BLaER1 treated with 17β-estradiol and CSF1 and Interleukin-3, amounts not matched to agents 10 nM and 100 nM (cell line): ENCODE results near the gene KCTD10.
A peak's percentile ranks its signal among the peaks of the same experiment; 100 is the strongest.

Experiments used
- H3K27ac ChIP-seq, 11 experiments: shearing (Covaris generic); formaldehyde crosslinking; 2 replicates each; pipeline ENCODE4 v1.8.1; 2022
- H3K27me3 ChIP-seq, 11 experiments: shearing (Covaris generic); formaldehyde crosslinking; 2 replicates each; pipeline ENCODE4 v1.8.1; 2022
- H3K36me3 ChIP-seq, 11 experiments: shearing (Covaris generic); formaldehyde crosslinking; 2 replicates each; pipeline ENCODE4 v1.8.1; 2022
- H3K4me1 ChIP-seq, 10 experiments: shearing (Covaris generic); formaldehyde crosslinking; 2 replicates each; pipeline ENCODE4 v1.8.1; 2022
- H3K4me2 ChIP-seq, 11 experiments: shearing (Covaris generic); formaldehyde crosslinking; 2 replicates each; pipeline ENCODE4 v1.8.1; 2022
- H3K4me3 ChIP-seq, 10 experiments: shearing (Covaris generic); formaldehyde crosslinking; 2 replicates each; pipeline ENCODE4 v1.8.1; 2022
- H3K9ac ChIP-seq, 11 experiments: shearing (Covaris generic); formaldehyde crosslinking; 2 replicates each; pipeline ENCODE4 v1.8.1; 2022
- H3K9me3 ChIP-seq, 11 experiments: shearing (Covaris generic); formaldehyde crosslinking; replicated peaks in 1 of 11; 2 replicates each; pipeline ENCODE4 v1.8.1; 2022
- H4K20me1 ChIP-seq, 11 experiments: shearing (Covaris generic); formaldehyde crosslinking; 2 replicates each; pipeline ENCODE4 v1.8.1; 2022
- Cebpa-rat ChIP-seq, 11 experiments: shearing (Covaris generic); IDR thresholded peaks; 2 replicates each; pipeline ENCODE4 v1.8.1; 2022

KCTD10 gene

DNA sequence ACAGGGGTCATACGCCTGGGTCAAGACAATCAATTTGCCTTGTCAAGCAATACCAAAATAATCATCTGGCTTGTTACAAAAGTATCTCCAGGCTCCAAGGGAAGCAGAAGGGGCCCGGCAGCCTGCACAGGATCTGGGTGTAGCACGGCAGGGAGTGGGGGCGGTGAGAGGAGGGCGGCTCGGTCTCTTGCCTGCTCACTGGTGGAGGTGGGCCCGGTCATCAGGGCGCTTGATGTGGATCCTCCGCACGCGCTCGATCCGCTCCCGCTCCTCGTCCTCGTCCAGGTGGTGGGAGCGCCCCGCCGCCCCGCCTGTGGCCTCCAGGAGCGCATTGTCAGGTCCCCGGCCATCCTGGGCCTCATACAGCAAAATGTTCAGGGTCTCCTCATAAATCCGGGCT lies 25.7 kb downstream of the KCTD10 start:
- Histone ChIP-seq H3K9ac (no peak overlapping the region), H3K27me3 (no peaks in the 10 kb centered on the region), H3K4me3 (no peak overlapping the region), H4K20me1 (peaks cover 0 to 94% (median 33%) of the 10 kb centered on the region in 11 experiments; a peak in 16 of 22 replicates), H3K4me2 (no peak overlapping the region), H3K4me1 (peaks cover 0 to 12% (median 4%) of the 10 kb centered on the region in 10 experiments; a peak in 9 of 20 replicates), H3K36me3 (peaks cover 96 to 100% (median 100%) of the 10 kb centered on the region in 11 experiments), H3K27ac (no peak overlapping the region), H3K9me3 (no peaks in the 10 kb centered on the region)
- TF ChIP-seq Cebpa-rat (IDR thresholded peaks at IDR 0.05), result no peak

DNA sequence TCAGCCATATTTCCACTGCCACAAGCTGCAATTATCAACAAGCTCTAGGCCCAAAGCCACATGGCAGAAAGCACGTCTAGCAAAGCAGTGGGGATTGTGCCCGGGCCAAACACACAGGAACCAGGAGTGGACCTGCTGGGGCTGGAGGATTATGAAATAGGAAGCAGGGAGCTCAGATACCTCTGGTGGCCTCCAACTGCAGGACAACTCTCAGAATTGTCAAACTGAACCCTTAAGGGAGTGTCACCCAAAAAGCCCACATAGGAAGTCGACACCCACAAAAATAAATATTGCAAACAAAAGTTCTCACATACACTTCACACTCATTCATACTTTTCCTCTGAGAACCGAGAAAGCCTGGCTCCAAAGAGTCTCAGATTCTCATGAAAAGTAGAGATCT lies 26.1 kb downstream of the KCTD10 start:
- no peak overlapping the region for H3K4me2 ChIP-seq
- no peak for TF ChIP-seq Cebpa-rat (IDR thresholded peaks at IDR 0.05)
- H3K36me3 ChIP-seq, result peaks cover 92 to 100% (median 99%) of the 10 kb centered on the region in 11 experiments

DNA sequence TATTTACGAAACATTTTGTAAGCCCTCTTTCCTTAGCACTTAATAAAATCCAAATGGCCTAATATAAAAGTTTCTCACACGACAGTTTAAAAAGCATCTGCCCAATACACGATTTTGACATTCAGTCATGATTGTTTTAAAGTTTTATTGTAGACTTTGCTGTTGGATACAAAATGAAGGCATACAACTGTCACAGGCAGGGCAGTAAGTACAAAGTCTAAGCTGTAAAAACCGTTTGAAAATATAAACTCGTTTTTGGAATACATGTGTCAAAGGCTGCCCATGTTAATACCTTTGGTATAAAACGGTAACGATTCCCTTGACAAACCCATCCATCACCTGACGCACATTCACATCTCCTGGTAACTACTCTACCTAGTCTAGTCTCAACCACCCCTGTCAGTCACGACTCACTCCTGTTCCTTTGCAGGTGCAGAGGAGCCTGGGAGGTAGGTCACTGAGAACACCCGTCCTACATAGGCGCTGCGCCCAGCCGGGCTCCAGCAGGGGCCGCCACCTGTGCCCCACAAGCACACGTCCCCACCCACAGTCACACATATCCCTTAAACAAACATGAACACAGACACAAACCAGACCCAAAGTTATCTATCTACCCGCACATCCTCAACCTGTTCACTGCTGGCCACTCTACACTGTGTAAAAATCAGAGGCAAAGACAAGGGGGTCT lies 27.1 kb downstream of the KCTD10 start:
- no peak for TF ChIP-seq Cebpa-rat (IDR thresholded peaks at IDR 0.05)
- H3K4me1 ChIP-seq, result peaks cover 0 to 12% (median 4%) of the 10 kb centered on the region in 10 experiments; a peak in 9 of 20 replicates
- H4K20me1 ChIP-seq, result peaks cover 0 to 80% (median 30%) of the 10 kb centered on the region in 11 experiments; a peak in 16 of 22 replicates
- no peaks in the 10 kb centered on the region for H3K27me3 ChIP-seq
- H3K4me2 ChIP-seq, result no peak overlapping the region
- H3K9ac ChIP-seq, result no peak overlapping the region
- peaks cover 82 to 100% (median 99%) of the 10 kb centered on the region in 11 experiments for H3K36me3 ChIP-seq
- H3K27ac ChIP-seq, result no peak overlapping the region
- H3K9me3 ChIP-seq, result no peaks in the 10 kb centered on the region
- H3K4me3 ChIP-seq, result no peak overlapping the region

More for the DNA sequence above, 26.1 kb downstream of the KCTD10 start:
- Histone ChIP-seq H4K20me1 (peaks cover 0 to 89% (median 30%) of the 10 kb centered on the region in 11 experiments; a peak in 16 of 22 replicates), H3K27me3 (no peaks in the 10 kb centered on the region), H3K4me3 (no peak overlapping the region), H3K27ac (no peak overlapping the region), H3K9me3 (no peaks in the 10 kb centered on the region), H3K4me1 (peaks cover 0 to 12% (median 4%) of the 10 kb centered on the region in 10 experiments; a peak in 9 of 20 replicates), H3K9ac (no peak overlapping the region)

DNA sequence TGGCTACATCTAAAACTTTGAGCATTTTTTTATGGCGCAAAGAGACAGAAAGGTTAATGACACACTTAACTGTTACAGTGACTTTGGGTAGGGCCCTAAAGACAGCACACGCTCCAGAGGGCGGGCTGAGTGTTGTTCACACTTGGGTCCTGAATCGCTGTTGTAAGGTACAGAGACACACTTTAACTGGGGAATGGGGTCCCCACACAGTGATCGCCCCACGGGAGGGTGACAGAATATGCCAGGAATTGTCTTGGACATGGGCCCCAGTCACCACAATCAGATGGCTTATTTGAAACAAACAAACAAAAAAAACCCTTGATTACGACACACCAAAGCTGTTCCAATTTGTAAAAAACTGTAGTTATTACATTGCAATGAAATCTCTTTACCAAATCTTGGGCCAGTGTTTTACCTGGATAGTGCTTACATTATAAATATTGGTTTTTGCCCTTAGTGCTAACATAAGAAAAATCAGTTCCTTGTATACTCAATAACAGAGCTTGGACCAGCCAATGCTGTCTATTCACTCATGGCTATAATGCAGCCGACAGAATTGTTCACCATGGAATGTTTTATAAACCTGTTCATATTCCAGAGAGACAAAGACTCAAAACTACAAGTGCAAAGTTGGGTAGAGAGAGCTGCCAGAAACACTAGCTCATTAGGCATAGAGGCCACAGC lies 28.3 kb downstream of the KCTD10 start:
- Histone ChIP-seq H3K9ac (no peak overlapping the region), H3K4me1 (peaks cover 0 to 12% (median 4%) of the 10 kb centered on the region in 10 experiments; a peak in 9 of 20 replicates), H3K36me3 (peaks cover 70 to 100% (median 92%) of the 10 kb centered on the region in 11 experiments), H3K27me3 (no peaks in the 10 kb centered on the region), H3K9me3 (no peaks in the 10 kb centered on the region), H4K20me1 (peaks cover 0 to 69% (median 30%) of the 10 kb centered on the region in 11 experiments; a peak in 15 of 22 replicates), H3K4me3 (no peak overlapping the region), H3K4me2 (no peak overlapping the region), H3K27ac (no peak overlapping the region)
- no peak for TF ChIP-seq Cebpa-rat (IDR thresholded peaks at IDR 0.05)

DNA sequence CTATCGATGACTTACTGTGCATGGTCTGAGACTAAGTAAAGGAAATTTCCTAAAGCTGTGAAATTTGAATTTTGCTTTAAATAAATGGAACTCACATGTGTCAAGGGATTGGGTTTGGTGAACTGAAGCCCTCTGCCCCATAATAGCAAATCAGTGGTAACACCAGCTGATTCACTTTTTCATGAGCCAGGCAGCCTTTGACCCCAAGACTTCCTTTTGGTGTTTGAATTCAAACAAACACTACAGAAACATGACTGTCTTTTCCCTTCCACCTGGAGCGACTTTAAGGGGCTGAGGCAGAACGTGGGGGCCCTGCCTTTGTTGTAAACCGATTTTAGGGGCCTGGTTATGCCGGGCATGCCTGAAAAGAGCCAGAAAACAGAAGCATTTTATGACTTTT lies 28.8 kb downstream of the KCTD10 start:
- Histone ChIP-seq H3K27ac (no peak overlapping the region), H3K4me1 (peaks cover 0 to 12% (median 4%) of the 10 kb centered on the region in 10 experiments; a peak in 9 of 20 replicates), H3K9me3 (no peaks in the 10 kb centered on the region), H3K9ac (no peak overlapping the region), H3K27me3 (no peaks in the 10 kb centered on the region), H3K4me3 (no peak overlapping the region), H3K4me2 (no peak overlapping the region), H3K36me3 (peaks cover 65 to 100% (median 86%) of the 10 kb centered on the region in 11 experiments), H4K20me1 (peaks cover 0 to 63% (median 28%) of the 10 kb centered on the region in 11 experiments; a peak in 14 of 22 replicates)
- no peak for TF ChIP-seq Cebpa-rat (IDR thresholded peaks at IDR 0.05)

- Histone ChIP-seq H3K9ac (no peak overlapping the region), H3K4me2 (peak overlapping the region in 3 of 11 experiments; percentile 17 to 24 (median 18); a peak in 1 of 22 replicates), H3K27me3 (no peaks in the 10 kb centered on the region), H4K20me1 (peaks cover 0 to 55% (median 24%) of the 10 kb centered on the region in 11 experiments; a peak in 14 of 22 replicates), H3K36me3 (peaks cover 57 to 92% (median 78%) of the 10 kb centered on the region in 11 experiments), H3K4me3 (no peak overlapping the region), H3K27ac (no peak overlapping the region), H3K9me3 (no peaks in the 10 kb centered on the region), H3K4me1 (peaks cover 0 to 12% (median 4%) of the 10 kb centered on the region in 10 experiments; a peak in 9 of 20 replicates)
- no peak for TF ChIP-seq Cebpa-rat (IDR thresholded peaks at IDR 0.05)
These were observed 29.6 kb downstream of the KCTD10 start for GRCh38 chr12:109447482-109447881.

DNA sequence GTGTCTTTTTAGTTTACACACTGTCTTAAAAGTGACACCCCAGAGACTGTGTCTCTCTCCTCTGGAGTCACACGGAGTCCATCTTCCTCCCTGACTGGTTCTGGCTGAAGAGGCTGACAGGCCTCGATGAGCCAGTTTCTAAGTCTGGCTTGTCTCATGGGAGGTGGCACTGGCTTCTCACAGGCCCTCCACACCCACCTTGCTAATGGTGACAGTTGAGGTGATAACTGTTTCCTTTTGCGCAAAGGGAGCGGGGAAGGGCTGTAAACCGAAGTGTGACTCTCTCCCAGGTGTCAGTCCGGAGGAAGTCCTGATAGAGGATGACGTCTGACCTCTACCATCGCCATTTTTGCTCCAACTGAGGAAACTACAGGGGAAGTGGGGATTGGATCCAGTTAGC lies 30.2 kb downstream of the KCTD10 start:
- H3K27me3 ChIP-seq, result no peaks in the 10 kb centered on the region
- TF ChIP-seq Cebpa-rat (IDR thresholded peaks at IDR 0.05), result no peak
- H3K4me2 ChIP-seq, result peak overlapping the region in 4 of 11 experiments; percentile 17 to 24 (median 20); a peak in 3 of 22 replicates
- H4K20me1 ChIP-seq, result peaks cover 0 to 50% (median 24%) of the 10 kb centered on the region in 11 experiments; a peak in 13 of 22 replicates
- H3K9me3 ChIP-seq, result no peaks in the 10 kb centered on the region
- peaks cover 0 to 12% (median 4%) of the 10 kb centered on the region in 10 experiments; a peak in 9 of 20 replicates for H3K4me1 ChIP-seq
- H3K9ac ChIP-seq, result no peak overlapping the region; a peak in 1 of 22 replicates
- H3K36me3 ChIP-seq, result peaks cover 51 to 86% (median 72%) of the 10 kb centered on the region in 11 experiments
- no peak overlapping the region for H3K27ac ChIP-seq
- no peak overlapping the region for H3K4me3 ChIP-seq

DNA sequence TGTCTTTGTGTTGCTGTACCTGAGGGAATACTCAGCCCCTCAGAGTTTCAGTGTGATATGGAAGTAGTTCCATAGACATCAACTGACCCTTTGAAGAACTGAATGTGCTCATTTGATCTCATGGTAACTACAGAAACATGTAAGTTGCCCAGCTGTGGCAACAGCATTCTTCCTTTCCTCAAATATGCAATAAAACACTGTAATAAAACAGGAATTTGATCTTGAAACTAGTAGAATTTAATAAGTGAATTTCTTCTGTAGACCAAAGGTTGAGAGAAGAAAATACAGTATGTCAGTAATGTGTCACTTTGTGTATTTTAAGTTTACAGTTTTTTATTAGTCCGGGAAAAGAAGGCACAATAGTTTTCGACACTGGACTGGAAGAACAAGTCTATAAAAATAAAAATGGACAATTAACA lies 31.9 kb downstream of the KCTD10 start:
- no peak overlapping the region for H3K27ac ChIP-seq
- H3K4me2 ChIP-seq, result no peak overlapping the region
- no peaks in the 10 kb centered on the region for H3K9me3 ChIP-seq
- no peak for TF ChIP-seq Cebpa-rat (IDR thresholded peaks at IDR 0.05)
- H3K9ac ChIP-seq, result no peak overlapping the region
- H3K36me3 ChIP-seq, result peaks cover 34 to 69% (median 55%) of the 10 kb centered on the region in 11 experiments
- H3K27me3 ChIP-seq, result no peaks in the 10 kb centered on the region
- H3K4me1 ChIP-seq, result peaks cover 0 to 12% (median 4%) of the 10 kb centered on the region in 10 experiments; a peak in 9 of 20 replicates
- no peak overlapping the region for H3K4me3 ChIP-seq
- peaks cover 0 to 35% (median 8%) of the 10 kb centered on the region in 11 experiments; a peak in 13 of 22 replicates for H4K20me1 ChIP-seq

DNA sequence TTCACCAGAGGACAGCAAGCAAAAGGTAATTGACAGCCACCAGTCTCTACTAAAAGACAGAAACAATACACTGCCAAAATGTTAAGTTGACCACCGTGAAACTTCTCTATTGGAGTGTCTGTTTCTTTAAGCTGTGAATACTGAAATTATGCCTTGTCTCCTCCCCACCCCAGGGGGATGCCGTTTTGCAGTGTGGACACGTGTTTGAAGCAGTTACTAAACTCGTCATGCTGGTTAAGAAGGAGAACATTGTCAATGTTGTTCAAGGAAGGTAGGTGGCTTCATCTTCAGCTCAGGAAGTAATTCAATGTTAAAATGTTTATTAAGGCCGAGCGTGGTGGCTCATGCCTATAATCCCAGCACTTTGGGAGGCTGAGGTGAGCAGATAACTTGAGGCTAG lies 32.8 kb downstream of the KCTD10 start:
- H3K27me3 ChIP-seq, result no peaks in the 10 kb centered on the region
- no peak overlapping the region for H3K27ac ChIP-seq
- H3K9ac ChIP-seq, result no peak overlapping the region
- H3K36me3 ChIP-seq, result peaks cover 27 to 60% (median 46%) of the 10 kb centered on the region in 11 experiments
- no peaks in the 10 kb centered on the region for H3K9me3 ChIP-seq
- no peak overlapping the region for H3K4me3 ChIP-seq
- peaks cover 0 to 25% (median 8%) of the 10 kb centered on the region in 11 experiments; a peak in 13 of 22 replicates for H4K20me1 ChIP-seq
- H3K4me2 ChIP-seq, result no peak overlapping the region
- peaks cover 0 to 12% (median 4%) of the 10 kb centered on the region in 10 experiments; a peak in 9 of 20 replicates for H3K4me1 ChIP-seq
- no peak for TF ChIP-seq Cebpa-rat (IDR thresholded peaks at IDR 0.05)
